ENCODE measurements around the gene HECA. TPM values are rescaled to one million over a fixed set of nuclear protein-coding genes. Genes with fewer than 3 reads are reported as not detected.

HECA gene
- total RNA-seq, 1 experiment from 2014 or later = 10.7 TPM

- intact Hi-C loops (cut with micrococcal nuclease) = no loop called here
- Histone ChIP-seq H3K27me3 (ENCODE audit: insufficient read depth, low read length) (no peaks in the 10 kb centered on the region), H3K9me3 (ENCODE audit: control insufficient read depth in 1 of 2, insufficient read depth in 1 of 2, low read depth in 1 of 2, low read length in 2 of 2) (no peaks in the 10 kb centered on the region), H4K20me1 (ENCODE audit: insufficient read depth) (no peaks in the 10 kb centered on the region), H3K4me3 (replicated peaks in 1 of 2; ENCODE audit: low read depth in 1 of 2, low read length in 2 of 2) (no peak overlapping the region), H3K9me2 (ENCODE audit: insufficient read depth) (no peaks in the 10 kb centered on the region), H3K4me1 (ENCODE audit: control insufficient read depth in 1 of 2, insufficient read depth in 2 of 2, low read length in 2 of 2) (no peaks in the 10 kb centered on the region), H3K36me3 (ENCODE audit: control insufficient read depth in 1 of 2, insufficient read depth in 2 of 2, low read length in 2 of 2) (no peaks in the 10 kb centered on the region), H3K9ac (ENCODE audit: low read length) (no peak overlapping the region), H3K4me2 (ENCODE audit: low read length) (no peak overlapping the region), H2AFZ (ENCODE audit: low read depth, low read length, poor library complexity, severe bottlenecking) (no peak overlapping the region), H3K79me2 (ENCODE audit: insufficient read depth, low read length) (no peaks in the 10 kb centered on the region), H3K27ac (ENCODE audit: low read depth, low read length) (no peak overlapping the region)
- no TSS peak for BruUV-seq (replicated peaks)
- ChIA-PET RAD21 (ENCODE audit: low non-redundant PET in 1 of 2, low total read pairs in 2 of 2, uncharacterized antibody in 2 of 2, unreplicated experiment in 2 of 2) (no interaction called here), CTCF (no interaction called here), POLR2A (no interaction called here)
- TF ChIP-seq CTCF (IDR thresholded peaks at IDR 0.05 in 2 of 3, conservative IDR thresholded peaks at IDR 0.05 in 1 of 3; ENCODE audit: borderline replicate concordance in 1 of 3, insufficient read depth in 1 of 3, low read depth in 2 of 3, low read length in 2 of 3) = no peak
- no peak for TF ChIP-seq MAX (IDR thresholded peaks at IDR 0.05)
- TF ChIP-seq SRF (IDR thresholded peaks at IDR 0.05; ENCODE audit: low read depth) = no peak
- no peak for TF ChIP-seq REST (IDR thresholded peaks at IDR 0.05; ENCODE audit: low read depth)
- no peak for TF ChIP-seq JUND (IDR thresholded peaks at IDR 0.05)
- no peak for TF ChIP-seq ZBTB33 (IDR thresholded peaks at IDR 0.05; ENCODE audit: extremely low read depth, insufficient replicate concordance, low read length)
- TF ChIP-seq POLR2AphosphoS5 (IDR thresholded peaks at IDR 0.05; ENCODE audit: low read depth, low read length) = no peak
- no peak for TF ChIP-seq ZNF274 (IDR thresholded peaks at IDR 0.05; ENCODE audit: low read depth, low read length)
- no peak for TF ChIP-seq POLR2A (IDR thresholded peaks at IDR 0.05; ENCODE audit: borderline replicate concordance, extremely low read depth, insufficient read depth, insufficient read length)
- no peak for TF ChIP-seq FOSL1 (IDR thresholded peaks at IDR 0.05; ENCODE audit: low read depth)
- no peak for TF ChIP-seq EZH2 (IDR thresholded peaks at IDR 0.05)
- TF ChIP-seq SIN3A (IDR thresholded peaks at IDR 0.05; ENCODE audit: low read depth) = no peak
- TF ChIP-seq TCF7L2 (IDR thresholded peaks at IDR 0.05; ENCODE audit: borderline replicate concordance, extremely low read depth, insufficient read depth, insufficient read length) = no peak
- TF ChIP-seq ZFX (IDR thresholded peaks at IDR 0.05) = no peak
- no peak for TF ChIP-seq CEBPB (IDR thresholded peaks at IDR 0.05; ENCODE audit: low read depth)
- no peak for DNase-seq (ENCODE audit: low read depth, low spot score)
- no peak for ATAC-seq
These were observed 66.5 kb downstream of the HECA start for GRCh38 chr6:139201378-139201777.

Measured in HCT116 (cell line).